Endothelial cell of umbilical vein (primary cell): ENCODE results near the gene PFKL. TPM values are rescaled to one million over a fixed set of nuclear protein-coding genes. Genes with fewer than 3 reads are reported as not detected.

ENCODE experiments used
- BruUV-seq: library from RNA; stranded (reverse); fragments of 400-500 nt; replicated peaks from 2 replicates; lab custom pipeline; 2021; lab: Mats Ljungman, UMichigan
- CTCF ChIA-PET: fragments of 300-600, 350-600 bp; sonication (Branson Sonifier 250); formaldehyde crosslinking; loops from one replicate; lab custom pipeline; 2021; ENCODE audit warnings: antibody characterized with exemption, inconsistent platforms; lab: Charles Lee
- POLR2A ChIA-PET: fragments of 300-600, 350-600 bp; sonication (Branson Sonifier 250); formaldehyde crosslinking; loops from one replicate; lab custom pipeline; 2021; ENCODE audit warnings: antibody characterized with exemption, inconsistent platforms; lab: Charles Lee
- DNase-seq: peaks from one replicate; pipeline ENCODE4 v3.0.0-alpha.2; 2011; ENCODE audit warnings: low read depth, low spot score
- FAIRE-seq: peaks from 2 replicates; lab custom pipeline; 2011; peaks lifted over from hg19 to GRCh38; lab: Jason Lieb, UNC
- H2AFZ ChIP-seq: 2 replicates; pipeline ENCODE4 v1.6.0; 2012; ENCODE audit warnings: low read depth, low read length, control low read depth, inconsistent platforms
- H3K27ac ChIP-seq: 2 replicates; pipeline ENCODE4 v1.5.1; 2011; ENCODE audit warnings: low read depth, mild to moderate bottlenecking, control low read depth, low read length, moderate library complexity; ENCODE audit not compliant: insufficient read depth
- H3K27me3 ChIP-seq, 2 experiments: 2 replicates each; pipeline versions ENCODE4 v1.6.0 to v1.6.1; 2011; ENCODE audit warnings: low read length in 2 of 2, mixed read lengths in 1 of 2; ENCODE audit not compliant: control insufficient read depth in 2 of 2, insufficient read depth in 2 of 2
- H3K36me3 ChIP-seq, 2 experiments: 2 replicates in 1 of 2; 3 replicates in 1 of 2; pipeline ENCODE4 v1.5.1; 2011; ENCODE audit warnings: low read length in 2 of 2, mild to moderate bottlenecking in 1 of 2, moderate library complexity in 1 of 2; ENCODE audit not compliant: control insufficient read depth in 2 of 2, insufficient read depth in 2 of 2; ENCODE audit errors: extremely low read depth in 1 of 2
- H3K4me1 ChIP-seq: 3 replicates; pipeline ENCODE4 v1.5.1; 2011; ENCODE audit warnings: mild to moderate bottlenecking, low read length; ENCODE audit not compliant: control insufficient read depth, insufficient read depth; ENCODE audit errors: extremely low read depth
- H3K4me2 ChIP-seq: 2 replicates; pipeline ENCODE4 v1.6.1; 2011; ENCODE audit warnings: low read length, control low read depth, mixed read lengths; ENCODE audit not compliant: insufficient read depth
- H3K4me3 ChIP-seq, 3 experiments: fragments of 200-600 bp in 1 of 3; sonication (generic), shearing (Covaris generic) in 1 of 3; replicated peaks in 1 of 3; 2 replicates each; pipeline ENCODE4 v1.5.1; 2011 to 2016; ENCODE audit warnings: control low read depth in 3 of 3, low read length in 3 of 3, mild to moderate bottlenecking in 2 of 3, inconsistent platforms in 1 of 3, low read depth in 1 of 3, moderate library complexity in 1 of 3; ENCODE audit not compliant: insufficient read depth in 1 of 3
- H3K79me2 ChIP-seq: 2 replicates; pipeline ENCODE4 v1.6.0; 2012; ENCODE audit warnings: low read length, inconsistent platforms; ENCODE audit not compliant: control insufficient read depth, insufficient read depth
- H3K9ac ChIP-seq: replicated peaks from 2 replicates; pipeline ENCODE3; 2011; ENCODE audit warnings: low read length, control low read depth; ENCODE audit not compliant: insufficient read depth; ENCODE audit errors: extremely low read depth
- H3K9me1 ChIP-seq: replicated peaks from 3 replicates; pipeline ENCODE4 v1.6.0; 2011; ENCODE audit warnings: mild to moderate bottlenecking, low read length; ENCODE audit not compliant: control insufficient read depth, insufficient read depth; ENCODE audit errors: extremely low read depth
- H3K9me3 ChIP-seq: replicated peaks from 2 replicates; pipeline ENCODE4 v1.5.1; 2012; ENCODE audit warnings: low read length, inconsistent platforms; ENCODE audit not compliant: control insufficient read depth, insufficient read depth
- H4K20me1 ChIP-seq: replicated peaks from 2 replicates; pipeline ENCODE3; 2011; ENCODE audit warnings: mild to moderate bottlenecking, low read length; ENCODE audit not compliant: control insufficient read depth, insufficient read depth; ENCODE audit errors: extremely low read depth
- EZH2 ChIP-seq: IDR thresholded peaks from 2 replicates; pipeline ENCODE4 v1.6.1; 2012; ENCODE audit warnings: borderline replicate concordance, low read depth, mild to moderate bottlenecking, moderate library complexity, low read length, inconsistent platforms; ENCODE audit not compliant: severe bottlenecking
- FOS ChIP-seq: IDR thresholded peaks from 2 replicates; pipeline ENCODE4 v1.6.1; 2011; ENCODE audit warnings: mild to moderate bottlenecking, low read length, moderate library complexity, borderline replicate concordance; ENCODE audit not compliant: insufficient read depth
- GATA2 ChIP-seq: IDR thresholded peaks from 2 replicates; pipeline ENCODE4 v1.7.0; 2011; ENCODE audit warnings: low read depth, mild to moderate bottlenecking, moderate library complexity, mixed read lengths, low read length; ENCODE audit not compliant: insufficient read length, insufficient read depth
- JUN ChIP-seq: IDR thresholded peaks from 2 replicates; pipeline ENCODE4 v1.6.1; 2011; ENCODE audit warnings: borderline replicate concordance, low read depth; ENCODE audit not compliant: insufficient read length, insufficient read depth
- MYC ChIP-seq: IDR thresholded peaks from one replicate; pipeline ENCODE4 v1.6.1; 2011; ENCODE audit warnings: mild to moderate bottlenecking, low read depth, low read length
- POLR2A ChIP-seq: IDR thresholded peaks from 2 replicates; pipeline ENCODE4 v1.6.1; 2012; ENCODE audit warnings: low read depth, mild to moderate bottlenecking, control low read depth, low read length
- POLR2AphosphoS5 ChIP-seq: IDR thresholded peaks from 2 replicates; pipeline ENCODE4 v1.6.1; 2012; ENCODE audit warnings: low read depth, mild to moderate bottlenecking, control low read depth, low read length, moderate library complexity; ENCODE audit not compliant: insufficient read depth
- dilution Hi-C: fragments of 300-500 bp; cut with MboI; formaldehyde crosslinking; loops from one replicate; pipeline ENCODE4 v1.15.0; 2019; ENCODE audit warnings: low sequenced_read_pairs; ENCODE audit not compliant: extremely low pct_ligation_motif_present
- intact Hi-C: fragments of 100-400 bp; cut with micrococcal nuclease; formaldehyde crosslinking; loops from one replicate; pipeline ENCODE4 v1.10.0; 2022
- polyA plus RNA-seq, 4 experiments: library from polyadenylated mRNA; depleted of rRNA in 3 of 4; stranded (reverse) in 3 of 4; unstranded in 1 of 4; fragments of >200 nt; gene quantifications; 2 replicates each; pipeline versions ENCODE4 v1.2.1 to v1.2.3, GENCODE V29; 2011 to 2012; ENCODE audit warnings: missing spikeins in 1 of 4
- total RNA-seq: library from RNA; stranded (reverse); gene quantifications from 2 replicates; pipeline ENCODE4 v1.2.3, GENCODE V29; 2021
- TF ChIP-seq, protein P1 (sequence below): IDR thresholded peaks from 2 replicates; pipeline ENCODE4 v1.6.1; 2011; ENCODE audit not compliant: insufficient read depth, insufficient read length
- TF ChIP-seq, protein P2 (sequence below), 2 donors: IDR thresholded peaks; 1 replicate in 1 of 2; 2 replicates in 1 of 2; pipeline ENCODE4 v1.5.1; 2011; ENCODE audit warnings: low read length in 2 of 2, mild to moderate bottlenecking in 2 of 2, moderate library complexity in 2 of 2, control low read depth in 1 of 2, inconsistent platforms in 1 of 2, low read depth in 1 of 2; ENCODE audit not compliant: insufficient read depth in 1 of 2; ENCODE audit errors: extremely low read depth in 1 of 2

The PFKL gene
- total and polyA plus RNA-seq, 2 donors (not counting 3 experiments of a cell fraction or from before 2014, with no cell fraction given), result 137 to 154 TPM

DNA sequence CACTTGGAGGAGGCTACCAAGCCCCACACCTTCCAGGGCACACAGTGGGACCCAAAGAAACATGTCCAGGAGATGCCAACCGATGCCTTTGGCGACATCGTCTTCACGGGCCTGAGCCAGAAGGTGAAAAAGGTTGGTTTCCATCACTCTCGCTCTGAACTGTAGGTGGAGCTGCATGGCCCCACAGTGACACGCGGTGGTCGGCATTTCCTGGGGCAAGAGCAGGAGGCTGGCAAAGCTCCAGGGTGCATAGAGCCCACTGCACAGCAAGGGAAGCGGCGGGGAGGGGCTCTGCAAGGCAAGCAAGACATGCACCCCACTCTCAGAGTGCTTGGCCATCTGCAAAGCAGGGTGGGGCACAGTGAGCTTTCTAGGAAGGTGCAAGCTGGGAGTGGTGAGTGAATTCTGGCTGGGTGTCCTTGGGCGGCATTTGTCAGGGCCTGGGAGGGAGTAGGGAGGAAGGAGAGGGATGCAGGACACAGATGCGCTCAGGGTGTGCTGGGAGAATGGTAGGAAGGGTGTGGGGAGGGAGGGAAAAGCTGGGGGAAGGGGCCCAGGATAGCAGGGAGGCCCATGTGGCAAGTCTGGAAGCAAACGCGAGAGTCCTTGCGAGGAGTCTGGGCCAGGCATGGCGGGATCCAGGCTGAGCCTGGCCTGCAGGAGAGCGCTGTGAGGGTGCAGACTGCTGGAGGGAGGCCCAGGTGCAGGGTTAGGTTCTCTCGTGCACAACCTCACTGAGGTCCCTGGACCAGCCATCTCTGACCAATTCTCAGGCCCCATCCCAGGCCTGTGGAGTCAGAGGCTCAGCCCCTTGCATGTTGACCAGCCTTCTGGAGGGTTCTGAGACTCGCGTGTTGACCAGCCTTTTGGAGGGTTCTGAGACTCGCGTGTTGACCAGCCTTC, 64.5 kb downstream of the PFKL start:
- POLR2A ChIA-PET, result no interaction called here
- DNase-seq, result no peak
- peaks cover 0 to 4% of the 10 kb centered on the region in 2 experiments for H3K27me3 ChIP-seq
- H3K79me2 ChIP-seq, result no peaks in the 10 kb centered on the region
- no peak overlapping the region for H2AFZ ChIP-seq
- H3K4me2 ChIP-seq, result no peak overlapping the region
- no peaks in the 10 kb centered on the region for H3K9me3 ChIP-seq
- no peaks in the 10 kb centered on the region for H3K36me3 ChIP-seq
- BruUV-seq, result no TSS peak
- H3K9me1 ChIP-seq, result no peaks in the 10 kb centered on the region
- H3K4me1 ChIP-seq, result no peaks in the 10 kb centered on the region
- dilution Hi-C loops, result no loop called here
- no peaks in the 10 kb centered on the region for H4K20me1 ChIP-seq
- no peak overlapping the region for H3K4me3 ChIP-seq
- intact Hi-C loops, result no loop called here
- no peak overlapping the region for H3K27ac ChIP-seq
- no peak for FAIRE-seq
- CTCF ChIA-PET, result no interaction called here
- no peak for TF ChIP-seq POLR2AphosphoS5
- TF ChIP-seq, protein P1, sequence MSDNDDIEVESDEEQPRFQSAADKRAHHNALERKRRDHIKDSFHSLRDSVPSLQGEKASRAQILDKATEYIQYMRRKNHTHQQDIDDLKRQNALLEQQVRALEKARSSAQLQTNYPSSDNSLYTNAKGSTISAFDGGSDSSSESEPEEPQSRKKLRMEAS, result no peak
- H3K9ac ChIP-seq, result no peak overlapping the region

DNA sequence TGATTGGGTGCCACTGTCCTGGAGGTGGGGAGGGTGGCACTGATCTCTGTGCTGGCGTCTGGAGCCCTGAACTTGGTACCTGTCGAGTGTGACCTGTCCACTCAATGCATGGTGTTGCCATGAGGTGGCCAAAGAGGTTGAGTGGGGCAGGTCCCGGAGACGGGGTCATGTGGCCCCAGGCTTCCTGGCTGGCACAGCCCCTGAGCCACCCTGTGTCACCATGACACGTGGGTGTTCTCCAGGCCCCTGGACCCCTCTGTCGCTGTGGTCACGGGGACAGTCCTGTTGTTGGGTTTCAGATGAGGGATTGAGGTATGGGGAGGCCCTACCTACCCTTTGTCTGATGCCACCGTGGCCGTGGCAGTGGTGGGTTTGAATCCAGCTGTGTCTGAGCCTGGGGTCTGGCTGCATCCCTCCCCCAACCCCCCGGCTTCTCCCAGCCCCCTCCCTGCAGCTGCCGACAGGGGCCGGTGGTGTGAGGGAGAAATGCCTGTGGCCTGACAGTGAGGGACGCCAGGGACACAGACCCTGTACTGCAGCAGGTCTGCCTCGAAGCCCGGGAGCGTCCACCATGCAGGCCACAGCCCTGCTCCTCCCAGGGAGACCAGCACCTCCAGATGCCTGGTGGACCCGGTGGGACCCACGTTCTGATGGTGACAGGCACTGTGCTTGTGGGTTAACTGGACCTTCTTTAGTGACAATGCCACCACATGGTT, 65.6 kb downstream of the PFKL start:
- TF ChIP-seq JUN (no peak), POLR2AphosphoS5 (no peak), FOS (no peak), EZH2 (no peak), POLR2A (no peak), MYC (no peak), GATA2 (no peak)
- TF ChIP-seq, protein P1, result no peak
- TF ChIP-seq, protein P2, sequence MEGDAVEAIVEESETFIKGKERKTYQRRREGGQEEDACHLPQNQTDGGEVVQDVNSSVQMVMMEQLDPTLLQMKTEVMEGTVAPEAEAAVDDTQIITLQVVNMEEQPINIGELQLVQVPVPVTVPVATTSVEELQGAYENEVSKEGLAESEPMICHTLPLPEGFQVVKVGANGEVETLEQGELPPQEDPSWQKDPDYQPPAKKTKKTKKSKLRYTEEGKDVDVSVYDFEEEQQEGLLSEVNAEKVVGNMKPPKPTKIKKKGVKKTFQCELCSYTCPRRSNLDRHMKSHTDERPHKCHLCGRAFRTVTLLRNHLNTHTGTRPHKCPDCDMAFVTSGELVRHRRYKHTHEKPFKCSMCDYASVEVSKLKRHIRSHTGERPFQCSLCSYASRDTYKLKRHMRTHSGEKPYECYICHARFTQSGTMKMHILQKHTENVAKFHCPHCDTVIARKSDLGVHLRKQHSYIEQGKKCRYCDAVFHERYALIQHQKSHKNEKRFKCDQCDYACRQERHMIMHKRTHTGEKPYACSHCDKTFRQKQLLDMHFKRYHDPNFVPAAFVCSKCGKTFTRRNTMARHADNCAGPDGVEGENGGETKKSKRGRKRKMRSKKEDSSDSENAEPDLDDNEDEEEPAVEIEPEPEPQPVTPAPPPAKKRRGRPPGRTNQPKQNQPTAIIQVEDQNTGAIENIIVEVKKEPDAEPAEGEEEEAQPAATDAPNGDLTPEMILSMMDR (IDR thresholded peaks at IDR 0.05; ENCODE audit: extremely low read depth in 1 of 2, insufficient read depth in 1 of 2, low read depth in 1 of 2, low read length in 2 of 2), result no peak
- dilution Hi-C loops (no loop called here), intact Hi-C loops (no loop called here)
- no peak overlapping the region for H3K27ac ChIP-seq
- DNase-seq (no peak), FAIRE-seq (no peak)
- no peak overlapping the region for H3K4me3 ChIP-seq
- no peaks in the 10 kb centered on the region for H3K9me3 ChIP-seq
- no peak overlapping the region for H3K9ac ChIP-seq
- no peak overlapping the region for H2AFZ ChIP-seq
- BruUV-seq, result no TSS peak
- H3K27me3 ChIP-seq, result peaks cover 0 to 4% of the 10 kb centered on the region in 2 experiments
- H3K4me1 ChIP-seq, result no peaks in the 10 kb centered on the region
- ChIA-PET POLR2A (no interaction called here), CTCF (no interaction called here)
- no peaks in the 10 kb centered on the region for H4K20me1 ChIP-seq
- H3K36me3 ChIP-seq, result no peaks in the 10 kb centered on the region
- no peak overlapping the region for H3K4me2 ChIP-seq
- no peaks in the 10 kb centered on the region for H3K9me1 ChIP-seq
- no peaks in the 10 kb centered on the region for H3K79me2 ChIP-seq
